ENCODE measurements around the gene ITM2C.

Gene ITM2C

GRCh38 chr2:230872968-230873660 is 8.4 kb downstream of the ITM2C start:
- DNase-seq: no peak

GRCh38 chr2:230873661-230874401 is 9.1 kb downstream of the ITM2C start:
- DNase-seq: no peak
- no peak for TF ChIP-seq POLR2A (IDR thresholded peaks at IDR 0.05; ENCODE audit: low read length)
- no peak for TF ChIP-seq GATA1 (IDR thresholded peaks at IDR 0.05; ENCODE audit: low read depth, low read length)

More at GRCh38 chr2:230872968-230873660, 8.4 kb downstream of the ITM2C start:
- no peak for TF ChIP-seq POLR2A (IDR thresholded peaks at IDR 0.05; ENCODE audit: low read length)
- no peak for TF ChIP-seq GATA1 (IDR thresholded peaks at IDR 0.05; ENCODE audit: low read depth, low read length)

- TF ChIP-seq POLR2A (IDR thresholded peaks at IDR 0.05; ENCODE audit: low read length) (no peak), GATA1 (IDR thresholded peaks at IDR 0.05; ENCODE audit: low read depth, low read length) (no peak)
- no peak for DNase-seq
Measured at GRCh38 chr2:230874456-230874855, 9.7 kb downstream of the ITM2C start.

GRCh38 chr2:230874876-230875275 is 10.1 kb downstream of the ITM2C start:
- DNase-seq: no peak
- TF ChIP-seq GATA1 (IDR thresholded peaks at IDR 0.05; ENCODE audit: low read depth, low read length): no peak
- TF ChIP-seq POLR2A (IDR thresholded peaks at IDR 0.05; ENCODE audit: low read length): no peak

GRCh38 chr2:230875347-230876315 is 10.9 kb downstream of the ITM2C start:
- DNase-seq: no peak
- TF ChIP-seq GATA1 (IDR thresholded peaks at IDR 0.05; ENCODE audit: low read depth, low read length): no peak
- TF ChIP-seq POLR2A (IDR thresholded peaks at IDR 0.05; ENCODE audit: low read length): no peak

GRCh38 chr2:230877116-230877758 is 12.5 kb downstream of the ITM2C start:
- DNase-seq: no peak
- TF ChIP-seq GATA1 (IDR thresholded peaks at IDR 0.05; ENCODE audit: low read depth, low read length) (no peak), POLR2A (IDR thresholded peaks at IDR 0.05; ENCODE audit: low read length) (no peak)

- no peak for DNase-seq
- TF ChIP-seq POLR2A (IDR thresholded peaks at IDR 0.05; ENCODE audit: low read length) (no peak), GATA1 (IDR thresholded peaks at IDR 0.05; ENCODE audit: low read depth, low read length) (no peak)
Measured at GRCh38 chr2:230877759-230878598, 13.2 kb downstream of the ITM2C start.

GRCh38 chr2:230878599-230879188 is 14.0 kb downstream of the ITM2C start:
- DNase-seq: no peak
- TF ChIP-seq POLR2A (IDR thresholded peaks at IDR 0.05; ENCODE audit: low read length) (no peak), GATA1 (IDR thresholded peaks at IDR 0.05; ENCODE audit: low read depth, low read length) (no peak)

GRCh38 chr2:230879271-230879882 is 14.6 kb downstream of the ITM2C start:
- TF ChIP-seq POLR2A (IDR thresholded peaks at IDR 0.05; ENCODE audit: low read length): no peak
- no peak for TF ChIP-seq GATA1 (IDR thresholded peaks at IDR 0.05; ENCODE audit: low read depth, low read length)
- DNase-seq: no peak

GRCh38 chr2:230879891-230880290 is 15.1 kb downstream of the ITM2C start:
- DNase-seq: no peak
- TF ChIP-seq POLR2A (IDR thresholded peaks at IDR 0.05; ENCODE audit: low read length): no peak
- no peak for TF ChIP-seq GATA1 (IDR thresholded peaks at IDR 0.05; ENCODE audit: low read depth, low read length)

GRCh38 chr2:230881840-230882239 is 17.1 kb downstream of the ITM2C start:
- DNase-seq: no peak

More at GRCh38 chr2:230881840-230882239, 17.1 kb downstream of the ITM2C start:
- TF ChIP-seq GATA1 (IDR thresholded peaks at IDR 0.05; ENCODE audit: low read depth, low read length) (no peak), POLR2A (IDR thresholded peaks at IDR 0.05; ENCODE audit: low read length) (no peak)

All from erythroblast (primary cell).